ENCODE results near the gene ATAD5. TPM values are rescaled to one million over a fixed set of nuclear protein-coding genes. Genes with fewer than 3 reads are reported as not detected.

The ATAD5 gene
- total and polyA plus RNA-seq, 2 of the 13 experiments (the other 11 are each of a cell fraction or from before 2014, with no cell fraction given), result 1.8 to 10.7 TPM

- TF ChIP-seq CERS6 (CRISPR knock-in tag; IDR thresholded peaks at IDR 0.05), result 0 out of 2 replicates have a peak, but pooled peaks have one; percentile 61
- peak; percentile 63; the same call in 1 of the 2 replicates for TF ChIP-seq SP5 (CRISPR knock-in tag; IDR thresholded peaks at IDR 0.05; ENCODE audit: borderline replicate concordance, low read depth)
- peak; percentile 91 for TF ChIP-seq CCAR2 (optimal IDR thresholded peaks at IDR 0.05; ENCODE audit: low read depth, low read length)
- TF ChIP-seq ZNF224 (CRISPR knock-in tag; IDR thresholded peaks at IDR 0.05), result 0 out of 2 replicates have a peak, but pooled peaks have one; percentile 63
- TF ChIP-seq TFE3 (CRISPR knock-in tag; IDR thresholded peaks at IDR 0.05), result peak; percentile 62; the same call in 1 of the 2 replicates
- no peak; the same call in 1 of the 2 replicates for TF ChIP-seq ZNF30 (CRISPR knock-in tag; IDR thresholded peaks at IDR 0.05)
- 0 out of 2 replicates have a peak, but pooled peaks have one; percentile 73 for TF ChIP-seq PAWR (CRISPR knock-in tag; IDR thresholded peaks at IDR 0.05; ENCODE audit: borderline replicate concordance)
- TF ChIP-seq EZH2 (conservative IDR thresholded peaks at IDR 0.05; ENCODE audit: low read depth, low read length), result no peak
- peak; percentile 82 for TF ChIP-seq ZBTB26 (CRISPR knock-in tag; IDR thresholded peaks at IDR 0.05; ENCODE audit: borderline replicate concordance)
- TF ChIP-seq ETV6 (CRISPR knock-in tag; conservative IDR thresholded peaks at IDR 0.05), result peak; percentile 63; the same call in 1 of the 2 replicates
- peak; percentile 85 for TF ChIP-seq REPIN1 (CRISPR knock-in tag; IDR thresholded peaks at IDR 0.05; ENCODE audit: borderline replicate concordance, low read depth)
- no peak; the same call in 1 of the 2 replicates for TF ChIP-seq HNF1A (IDR thresholded peaks at IDR 0.05; ENCODE audit: low read depth)
- TF ChIP-seq HNF1A (CRISPR knock-in tag; IDR thresholded peaks at IDR 0.05; ENCODE audit: borderline replicate concordance), result peak; percentile 77; the same call in 1 of the 2 replicates
- peak; percentile 91; the same call in 1 of the 2 replicates for TF ChIP-seq RNF219 (CRISPR knock-in tag; IDR thresholded peaks at IDR 0.05)
Measured at GRCh38 chr17:30906101-30906911, 74.5 kb downstream of the ATAD5 start, which contains the start of gene TEFM (continued).

Data from HepG2 (cell line).